ENCODE data around the gene MAEA. TPM values are rescaled to one million over a fixed set of nuclear protein-coding genes. Genes with fewer than 3 reads are reported as not detected.
"Not testable (repeated sequence)": the region's sequence is repeated elsewhere in the genome, so short reads cannot be mapped to it uniquely, and the experiment has no call there.

MAEA gene
- total and polyA plus RNA-seq, 9 of the 15 experiments (the other 6 are each of a cell fraction or from before 2014, with no cell fraction given) = 2.1 to 86.5 (median 45.0) TPM

DNA sequence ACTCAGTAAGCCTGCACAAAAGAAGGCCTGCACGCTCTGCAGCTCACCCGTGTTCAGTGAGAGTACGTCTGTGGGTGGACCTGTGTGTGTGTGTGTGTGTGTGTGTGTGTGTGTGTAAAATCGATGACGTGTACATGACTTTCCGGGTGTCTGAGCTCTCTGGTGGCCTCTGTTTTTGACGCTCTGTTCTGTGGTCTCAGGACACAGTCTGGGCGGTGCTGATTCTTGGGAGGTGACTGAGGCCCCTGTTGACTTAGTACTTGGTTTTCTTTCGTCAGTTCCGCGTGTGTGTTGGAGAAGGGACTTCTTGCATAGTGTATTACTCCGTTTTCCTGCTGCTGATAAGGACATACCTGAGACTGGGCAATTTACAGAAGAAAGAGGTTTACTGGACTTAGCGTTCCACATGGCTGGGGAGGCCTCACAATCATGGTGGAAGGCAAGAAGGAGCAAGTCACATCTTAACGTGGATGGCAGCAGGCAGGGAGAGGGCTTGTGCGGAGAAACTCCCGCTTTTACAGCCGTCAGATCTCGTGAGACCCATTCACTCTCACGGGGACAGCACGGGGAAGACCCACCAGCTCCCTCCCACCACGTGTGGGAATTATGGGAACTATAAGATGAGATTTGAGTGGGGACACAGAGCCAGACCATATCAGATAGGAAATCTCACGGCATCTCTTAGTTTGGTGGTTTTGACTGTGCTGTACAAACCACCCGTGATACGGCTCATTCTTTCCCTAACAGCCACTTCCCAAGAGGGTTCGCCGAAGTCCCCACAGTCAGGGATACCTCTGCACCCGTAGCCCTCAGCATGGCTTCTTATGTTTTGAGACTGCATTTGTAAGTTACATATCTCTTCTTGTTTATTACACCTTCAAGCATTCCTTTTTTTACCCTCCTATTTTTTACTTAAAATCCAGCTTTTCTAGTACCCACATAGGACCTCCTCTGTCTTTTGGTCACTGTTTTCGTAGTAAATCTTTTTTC, 81.8 kb downstream of the MAEA start:
- in situ Hi-C loops (cut with MboI) = no loop called here
- WGBS (ENCODE audit: insufficient coverage, low coverage, missing lambda C conversion rate) = 80% methylated on average over 28 of the region's 28 CpGs

DNA sequence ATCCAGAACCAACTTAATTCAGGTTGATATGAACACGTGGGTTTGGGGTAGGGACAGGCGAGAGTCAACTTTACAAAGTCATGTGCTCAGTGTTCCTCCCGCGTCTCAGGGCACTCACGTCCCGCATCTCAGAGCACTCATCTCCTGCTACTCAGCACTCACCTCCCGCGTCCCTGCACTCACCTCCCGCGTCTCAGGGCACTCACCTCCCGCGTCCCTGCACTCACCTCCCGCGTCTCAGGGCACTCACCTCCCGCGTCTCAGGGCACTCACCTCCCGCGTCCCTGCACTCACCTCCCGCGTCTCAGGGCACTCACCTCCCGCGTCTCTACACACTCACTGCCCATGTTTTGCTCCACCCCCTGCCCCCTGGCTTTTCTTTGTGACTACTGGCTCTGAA, 82.9 kb downstream of the MAEA start:
- H2AFZ ChIP-seq (ENCODE audit: low read depth, low read length); H3K36me3 ChIP-seq (ENCODE audit: control insufficient read depth, insufficient read depth, low read length); H3K27me3 ChIP-seq (ENCODE audit: control insufficient read depth in 2 of 2, insufficient read depth in 2 of 2, low read length in 2 of 2); BruUV-seq (replicated peaks); FAIRE-seq; H4K20me1 ChIP-seq (replicated peaks; ENCODE audit: control insufficient read depth, insufficient read depth, low read length); H3K27ac ChIP-seq (ENCODE audit: extremely low read depth, low read depth, low read length); H3K4me2 ChIP-seq (ENCODE audit: insufficient read depth, low read length); H3K9ac ChIP-seq (ENCODE audit: insufficient read depth in 1 of 2, low read depth in 2 of 2, low read length in 2 of 2); POLR2A ChIA-PET; H3K79me2 ChIP-seq (ENCODE audit: control insufficient read depth, insufficient read depth, low read length); DNase-seq (ENCODE audit: extremely low read depth in 1 of 4, low spot score in 3 of 4); in situ Hi-C loops (cut with MboI); H3K4me3 ChIP-seq; intact Hi-C loops (cut with micrococcal nuclease); ATAC-seq; H3K9me1 ChIP-seq (ENCODE audit: control insufficient read depth, insufficient read depth, low read length); H3K9me3 ChIP-seq (replicated peaks; ENCODE audit: control insufficient read depth, insufficient read depth, low read depth, low read length); CTCF ChIA-PET (ENCODE audit: low intra/inter-chr PET ratio): not testable (repeated sequence)
- H3K4me1 ChIP-seq (replicated peaks in 1 of 2; ENCODE audit: control insufficient read depth in 2 of 2, insufficient read depth in 2 of 2, low read length in 2 of 2) = peaks cover 0 to 26% of the 10 kb centered on the region in 2 experiments; a peak in 1 of 5 replicates
- 79% methylated on average over 8 of the region's 22 CpGs for WGBS (ENCODE audit: insufficient coverage, low coverage, missing lambda C conversion rate)

More for the DNA sequence above, 81.8 kb downstream of the MAEA start:
- TF ChIP-seq MIER1 (IDR thresholded peaks at IDR 0.05; ENCODE audit: low read depth) = no peak
- no peak for TF ChIP-seq ESRRA (IDR thresholded peaks at IDR 0.05; ENCODE audit: borderline replicate concordance, low read depth)
- TF ChIP-seq, protein P1, sequence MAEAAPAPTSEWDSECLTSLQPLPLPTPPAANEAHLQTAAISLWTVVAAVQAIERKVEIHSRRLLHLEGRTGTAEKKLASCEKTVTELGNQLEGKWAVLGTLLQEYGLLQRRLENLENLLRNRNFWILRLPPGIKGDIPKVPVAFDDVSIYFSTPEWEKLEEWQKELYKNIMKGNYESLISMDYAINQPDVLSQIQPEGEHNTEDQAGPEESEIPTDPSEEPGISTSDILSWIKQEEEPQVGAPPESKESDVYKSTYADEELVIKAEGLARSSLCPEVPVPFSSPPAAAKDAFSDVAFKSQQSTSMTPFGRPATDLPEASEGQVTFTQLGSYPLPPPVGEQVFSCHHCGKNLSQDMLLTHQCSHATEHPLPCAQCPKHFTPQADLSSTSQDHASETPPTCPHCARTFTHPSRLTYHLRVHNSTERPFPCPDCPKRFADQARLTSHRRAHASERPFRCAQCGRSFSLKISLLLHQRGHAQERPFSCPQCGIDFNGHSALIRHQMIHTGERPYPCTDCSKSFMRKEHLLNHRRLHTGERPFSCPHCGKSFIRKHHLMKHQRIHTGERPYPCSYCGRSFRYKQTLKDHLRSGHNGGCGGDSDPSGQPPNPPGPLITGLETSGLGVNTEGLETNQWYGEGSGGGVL (CRISPR knock-in tag; IDR thresholded peaks at IDR 0.05) = no peak
- TF ChIP-seq, protein P2, sequence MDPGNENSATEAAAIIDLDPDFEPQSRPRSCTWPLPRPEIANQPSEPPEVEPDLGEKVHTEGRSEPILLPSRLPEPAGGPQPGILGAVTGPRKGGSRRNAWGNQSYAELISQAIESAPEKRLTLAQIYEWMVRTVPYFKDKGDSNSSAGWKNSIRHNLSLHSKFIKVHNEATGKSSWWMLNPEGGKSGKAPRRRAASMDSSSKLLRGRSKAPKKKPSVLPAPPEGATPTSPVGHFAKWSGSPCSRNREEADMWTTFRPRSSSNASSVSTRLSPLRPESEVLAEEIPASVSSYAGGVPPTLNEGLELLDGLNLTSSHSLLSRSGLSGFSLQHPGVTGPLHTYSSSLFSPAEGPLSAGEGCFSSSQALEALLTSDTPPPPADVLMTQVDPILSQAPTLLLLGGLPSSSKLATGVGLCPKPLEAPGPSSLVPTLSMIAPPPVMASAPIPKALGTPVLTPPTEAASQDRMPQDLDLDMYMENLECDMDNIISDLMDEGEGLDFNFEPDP (CRISPR knock-in tag; IDR thresholded peaks at IDR 0.05) = no peak
- TF ChIP-seq WHSC1 (IDR thresholded peaks at IDR 0.05; ENCODE audit: low read length) = no peak
- no peak for TF ChIP-seq ZNF551 (CRISPR knock-in tag; IDR thresholded peaks at IDR 0.05)
- TF ChIP-seq SMAD4 (CRISPR knock-in tag; conservative IDR thresholded peaks at IDR 0.05) = no peak
- TF ChIP-seq HDAC2 (IDR thresholded peaks at IDR 0.05) = no peak
- no peak for TF ChIP-seq SMAD3 (CRISPR knock-in tag; conservative IDR thresholded peaks at IDR 0.05)
- TF ChIP-seq, protein P3, sequence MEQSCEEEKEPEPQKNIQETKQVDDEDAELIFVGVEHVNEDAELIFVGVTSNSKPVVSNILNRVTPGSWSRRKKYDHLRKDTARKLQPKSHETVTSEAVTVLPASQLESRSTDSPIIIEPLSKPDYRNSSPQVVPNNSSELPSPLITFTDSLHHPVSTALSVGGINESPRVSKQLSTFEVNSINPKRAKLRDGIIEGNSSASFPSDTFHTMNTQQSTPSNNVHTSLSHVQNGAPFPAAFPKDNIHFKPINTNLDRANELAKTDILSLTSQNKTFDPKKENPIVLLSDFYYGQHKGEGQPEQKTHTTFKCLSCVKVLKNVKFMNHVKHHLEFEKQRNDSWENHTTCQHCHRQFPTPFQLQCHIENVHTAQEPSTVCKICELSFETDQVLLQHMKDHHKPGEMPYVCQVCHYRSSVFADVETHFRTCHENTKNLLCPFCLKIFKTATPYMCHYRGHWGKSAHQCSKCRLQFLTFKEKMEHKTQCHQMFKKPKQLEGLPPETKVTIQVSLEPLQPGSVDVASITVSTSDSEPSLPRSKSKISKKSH (CRISPR knock-in tag; IDR thresholded peaks at IDR 0.05) = no peak
- H3K9me1 ChIP-seq (ENCODE audit: control insufficient read depth, insufficient read depth, low read length) = no peaks in the 10 kb centered on the region
- ATAC-seq (no peak), FAIRE-seq (no peak), DNase-seq (ENCODE audit: extremely low read depth in 1 of 4, low spot score in 3 of 4) (no peak)
- no peaks in the 10 kb centered on the region for H3K79me2 ChIP-seq (ENCODE audit: control insufficient read depth, insufficient read depth, low read length)
- no peaks in the 10 kb centered on the region for H3K9me3 ChIP-seq (replicated peaks; ENCODE audit: control insufficient read depth, insufficient read depth, low read depth, low read length)
- CTCF ChIA-PET (ENCODE audit: low intra/inter-chr PET ratio) = no interaction called here
- no peaks in the 10 kb centered on the region for H4K20me1 ChIP-seq (replicated peaks; ENCODE audit: control insufficient read depth, insufficient read depth, low read length)
- H3K4me1 ChIP-seq (replicated peaks in 1 of 2; ENCODE audit: control insufficient read depth in 2 of 2, insufficient read depth in 2 of 2, low read length in 2 of 2) = peaks cover 0 to 22% of the 10 kb centered on the region in 2 experiments; a peak in 1 of 5 replicates
- no peak overlapping the region for H3K4me2 ChIP-seq (ENCODE audit: insufficient read depth, low read length)
- no peak overlapping the region for H3K9ac ChIP-seq (ENCODE audit: insufficient read depth in 1 of 2, low read depth in 2 of 2, low read length in 2 of 2)
- intact Hi-C loops (cut with micrococcal nuclease) = no loop called here
- no peaks in the 10 kb centered on the region; the same call in 2 of the 3 replicates for H3K36me3 ChIP-seq (ENCODE audit: control insufficient read depth, insufficient read depth, low read length)
- H3K27me3 ChIP-seq (ENCODE audit: control insufficient read depth in 2 of 2, insufficient read depth in 2 of 2, low read length in 2 of 2) = no peaks in the 10 kb centered on the region
- no peak overlapping the region for H3K27ac ChIP-seq (ENCODE audit: extremely low read depth, low read depth, low read length)
- H3K4me3 ChIP-seq = no peak overlapping the region
- no TSS peak for BruUV-seq (replicated peaks)
- POLR2A ChIA-PET = interaction anchor here (0.6 kb wide), 1 partner anchor 87 kb away, joined by 3 read pairs; no protein-coding TSS in a partner anchor
- H2AFZ ChIP-seq (ENCODE audit: low read depth, low read length) = no peak overlapping the region
